ENCODE results near the gene STOX1.
"Not testable (repeated sequence)": the region's sequence is repeated elsewhere in the genome, so short reads cannot be mapped to it uniquely, and the experiment has no call there.

GRCh38 chr10:68827592-68827959 lies 245 bp downstream of the STOX1 start:
- TF ChIP-seq CTCF (IDR thresholded peaks at IDR 0.05; ENCODE audit: low read length); EZH2 (IDR thresholded peaks at IDR 0.05; ENCODE audit: borderline replicate concordance, low read length): not testable (repeated sequence)
